K562 (cell line): ENCODE measurements around the gene LASP1NB.

Experiments
- ASH1L ChIP-seq: fragments of 450-650 bp; IDR thresholded peaks from 2 replicates; pipeline ENCODE4 v1.6.1; 2018; ENCODE audit warnings: borderline replicate concordance, mild to moderate bottlenecking, low read depth; ENCODE audit not compliant: partially characterized antibody
- CLOCK ChIP-seq: fragments of 250-450 bp; sonication (Bioruptor Pico); IDR thresholded peaks from 2 replicates; pipeline ENCODE4 v1.4.0; 2020; ENCODE audit warnings: mild to moderate bottlenecking, moderate library complexity, borderline replicate concordance
- EWSR1 ChIP-seq: fragments of 450-650 bp; IDR thresholded peaks from 2 replicates; pipeline ENCODE4 v1.6.1; 2018; ENCODE audit warnings: borderline replicate concordance, mild to moderate bottlenecking, low read depth, moderate library complexity; ENCODE audit not compliant: partially characterized antibody
- HDAC8 ChIP-seq: fragments of 450-650 bp; IDR thresholded peaks from 2 replicates; pipeline ENCODE4 v1.6.1; 2016; ENCODE audit warnings: mild to moderate bottlenecking, missing genetic modification characterization, moderate library complexity, missing compliant biosample characterization
- MAFG ChIP-seq: fragments of 450-650 bp; conservative IDR thresholded peaks from 2 replicates; pipeline ENCODE4 v1.6.1; 2016; ENCODE audit warnings: missing genetic modification characterization, missing compliant biosample characterization
- MLLT1 ChIP-seq, 2 experiments: fragments of 450-650 bp; IDR thresholded peaks; 2 replicates each; pipeline ENCODE4 v1.6.1; 2016
- NCOR1 ChIP-seq: fragments of 450-650 bp; IDR thresholded peaks from 2 replicates; pipeline ENCODE4 v1.6.1; 2016; ENCODE audit warnings: mild to moderate bottlenecking, moderate library complexity
- POLR2A ChIP-seq: fragments of 450-650 bp; conservative IDR thresholded peaks from 2 replicates; pipeline ENCODE4 v1.6.1; 2016
- STAT5A ChIP-seq: IDR thresholded peaks from 2 replicates; pipeline ENCODE4 v1.6.1; 2012; ENCODE audit warnings: low read length, inconsistent platforms, borderline replicate concordance
- U2AF1 ChIP-seq: fragments of 200-400 bp; formaldehyde crosslinking; optimal IDR thresholded peaks from 2 replicates; pipeline ENCODE3; 2017; ENCODE audit warnings: mild to moderate bottlenecking, low read depth, low read length, moderate library complexity
- ZNF445 ChIP-seq: fragments of 250-450 bp; sonication (Bioruptor Pico); IDR thresholded peaks from 2 replicates; pipeline ENCODE4 v1.4.0; 2020; ENCODE audit warnings: low read depth, mild to moderate bottlenecking, moderate library complexity
- ZNF586 ChIP-seq: fragments of 450-650 bp; formaldehyde crosslinking; conservative IDR thresholded peaks from 2 replicates; pipeline ENCODE4 v1.4.0; 2020; ENCODE audit warnings: mild to moderate bottlenecking, moderate library complexity
- TF ChIP-seq, protein P1 (sequence below): fragments of 450-650 bp; IDR thresholded peaks from 2 replicates; pipeline ENCODE4 v1.6.1; 2016; ENCODE audit warnings: missing biosample characterization, missing genetic modification characterization

Gene LASP1NB

GRCh38 chr17:38926293-38927070 is 1.1 kb downstream of the LASP1NB start (continued):
- TF ChIP-seq CLOCK (CRISPR knock-in tag) (no peak), NCOR1 (peak; percentile 81), STAT5A (peak; percentile 52; the same call in 1 of the 2 replicates), MAFG (tag) (no peak), ZNF445 (CRISPR knock-in tag) (no peak), U2AF1 (no peak), MLLT1 (IDR thresholded peaks at IDR 0.05) (peak in 1 of 2 experiments; percentile 96; a peak in 2 of 4 replicates), POLR2A (no peak), ASH1L (no peak), EWSR1 (no peak), ZNF586 (CRISPR knock-in tag) (no peak), HDAC8 (tag) (no peak)
- TF ChIP-seq, protein P1, sequence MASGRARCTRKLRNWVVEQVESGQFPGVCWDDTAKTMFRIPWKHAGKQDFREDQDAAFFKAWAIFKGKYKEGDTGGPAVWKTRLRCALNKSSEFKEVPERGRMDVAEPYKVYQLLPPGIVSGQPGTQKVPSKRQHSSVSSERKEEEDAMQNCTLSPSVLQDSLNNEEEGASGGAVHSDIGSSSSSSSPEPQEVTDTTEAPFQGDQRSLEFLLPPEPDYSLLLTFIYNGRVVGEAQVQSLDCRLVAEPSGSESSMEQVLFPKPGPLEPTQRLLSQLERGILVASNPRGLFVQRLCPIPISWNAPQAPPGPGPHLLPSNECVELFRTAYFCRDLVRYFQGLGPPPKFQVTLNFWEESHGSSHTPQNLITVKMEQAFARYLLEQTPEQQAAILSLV (tag) = no peak
